Neuronal stem cell (in vitro differentiated cells): ENCODE data around the gene THADA.
"Not testable (repeated sequence)": the region's sequence is repeated elsewhere in the genome, so short reads cannot be mapped to it uniquely, and the experiment has no call there.

Experiments used
- DNase-seq: peaks from one replicate; pipeline ENCODE4 v3.0.0-alpha.2; 2013; ENCODE audit warnings: low spot score
- H2AFZ ChIP-seq: one replicate; pipeline ENCODE4 v1.6.1; 2013; ENCODE audit warnings: mild to moderate bottlenecking, low read length, inconsistent platforms
- H2AK5ac ChIP-seq: 2 replicates; pipeline ENCODE4 v1.6.1; 2013; ENCODE audit warnings: low read depth, mild to moderate bottlenecking, inconsistent platforms, low read length, moderate library complexity, mixed read lengths
- H2BK120ac ChIP-seq: 2 replicates; pipeline ENCODE4 v1.6.1; 2013; ENCODE audit warnings: low read depth, mild to moderate bottlenecking, inconsistent platforms, low read length, moderate library complexity, mixed read lengths
- H2BK12ac ChIP-seq: one replicate; pipeline ENCODE4 v1.6.1; 2013; ENCODE audit warnings: low read length, inconsistent platforms
- H2BK15ac ChIP-seq: 2 replicates; pipeline ENCODE4 v1.6.1; 2013; ENCODE audit warnings: mild to moderate bottlenecking, low read length, inconsistent platforms, mixed read lengths
- H2BK5ac ChIP-seq: one replicate; pipeline ENCODE4 v1.6.1; 2013; ENCODE audit warnings: inconsistent platforms, mild to moderate bottlenecking, low read length, moderate library complexity
- H3K14ac ChIP-seq: one replicate; pipeline ENCODE4 v1.6.1; 2013; ENCODE audit warnings: low read length, inconsistent platforms
- H3K18ac ChIP-seq: 2 replicates; pipeline ENCODE4 v1.6.1; 2013; ENCODE audit warnings: low read length, inconsistent platforms
- H3K23ac ChIP-seq: 2 replicates; pipeline ENCODE4 v1.6.1; 2013; ENCODE audit warnings: low read depth, mild to moderate bottlenecking, mixed read lengths, low read length, inconsistent platforms; ENCODE audit not compliant: poor library complexity
- H3K27ac ChIP-seq: replicated peaks from 3 replicates; pipeline ENCODE4 v1.5.1; 2013; ENCODE audit warnings: low read length, inconsistent platforms
- H3K27me3 ChIP-seq, 3 experiments: 2 replicates each; pipeline ENCODE4 v1.6.1; 2013; ENCODE audit warnings: low read length in 3 of 3, mild to moderate bottlenecking in 2 of 3, inconsistent platforms in 1 of 3, low read depth in 1 of 3, mixed read lengths in 1 of 3, moderate library complexity in 1 of 3; ENCODE audit not compliant: control insufficient read depth in 3 of 3, insufficient read depth in 3 of 3
- H3K36me3 ChIP-seq, 2 donors: replicated peaks in 1 of 2; 2 replicates each; pipeline ENCODE4 v1.6.1; 2013; ENCODE audit warnings: low read length in 2 of 2; ENCODE audit not compliant: control insufficient read depth in 2 of 2, insufficient read depth in 2 of 2
- H3K4ac ChIP-seq: 2 replicates; pipeline ENCODE4 v1.6.1; 2013; ENCODE audit warnings: inconsistent platforms, mild to moderate bottlenecking, low read length, moderate library complexity
- H3K4me1 ChIP-seq, 2 donors: 1 replicate in 1 of 2; 2 replicates in 1 of 2; pipeline ENCODE4 v1.6.1; 2013; ENCODE audit warnings: low read length in 2 of 2, low read depth in 1 of 2; ENCODE audit not compliant: control insufficient read depth in 2 of 2, insufficient read depth in 1 of 2
- H3K4me2 ChIP-seq: one replicate; pipeline ENCODE4 v1.6.1; 2013; ENCODE audit warnings: mild to moderate bottlenecking, low read length, inconsistent platforms; ENCODE audit not compliant: insufficient read depth, poor library complexity, severe bottlenecking
- H3K4me3 ChIP-seq, 2 donors: 2 replicates each; pipeline ENCODE4 v1.5.1; 2013; ENCODE audit warnings: low read length in 2 of 2, mild to moderate bottlenecking in 2 of 2, inconsistent platforms in 1 of 2, moderate library complexity in 1 of 2
- H3K79me1 ChIP-seq: one replicate; pipeline ENCODE4 v1.6.1; 2013; ENCODE audit warnings: low read depth, mild to moderate bottlenecking, inconsistent platforms, low read length, moderate library complexity
- H3K9ac ChIP-seq: one replicate; pipeline ENCODE4 v1.6.1; 2013; ENCODE audit warnings: mild to moderate bottlenecking, low read depth, low read length, inconsistent platforms; ENCODE audit not compliant: poor library complexity
- H3K9me3 ChIP-seq, 2 donors: replicated peaks in 1 of 2; 2 replicates each; pipeline versions ENCODE3 to v1.6.1; 2013; ENCODE audit warnings: low read length in 2 of 2, mild to moderate bottlenecking in 2 of 2, inconsistent platforms in 1 of 2, low read depth in 1 of 2, mixed read lengths in 1 of 2, moderate library complexity in 1 of 2; ENCODE audit not compliant: control insufficient read depth in 2 of 2, insufficient read depth in 1 of 2
- H4K8ac ChIP-seq: one replicate; pipeline ENCODE4 v1.6.1; 2013; ENCODE audit warnings: low read depth, mild to moderate bottlenecking, inconsistent platforms, low read length, moderate library complexity
- H4K91ac ChIP-seq: one replicate; pipeline ENCODE4 v1.6.1; 2013; ENCODE audit warnings: low read length, low read depth, mild to moderate bottlenecking, inconsistent platforms; ENCODE audit not compliant: poor library complexity
- WGBS, 2 donors: extraction: QIAGEN DNeasy Blood & Tissue Kit; methylation state at CpG; one replicate each; pipeline ENCODE4 v1.1.7; 2013; ENCODE audit warnings: missing lambda C conversion rate in 2 of 2, mixed read lengths in 1 of 2; ENCODE audit not compliant: insufficient read length in 2 of 2, insufficient replicate concordance in 1 of 2; ENCODE audit errors: extremely low coverage in 2 of 2; 5-methylcytosine and 5-hydroxymethylcytosine counted together

The THADA gene

DNA sequence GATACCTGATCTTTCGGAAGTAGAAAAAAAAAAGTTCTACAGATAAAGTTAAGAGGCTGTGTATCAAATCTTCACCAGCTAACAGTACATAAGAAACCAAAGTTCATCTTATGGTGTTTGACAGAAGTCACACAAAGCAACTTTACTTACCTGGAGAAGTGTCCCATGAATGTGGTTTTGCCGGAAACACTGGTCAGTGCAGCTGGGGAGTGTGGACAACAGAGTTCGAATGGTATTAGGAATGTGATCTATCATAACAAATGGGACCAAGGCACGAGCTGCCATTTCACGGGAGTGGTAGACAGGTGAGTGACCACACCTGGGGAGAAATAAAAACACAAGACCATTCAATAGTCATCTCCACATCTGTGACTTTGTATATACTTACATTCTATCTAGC lies 198.0 kb downstream of the THADA start:
- no peak for DNase-seq
- no CpG with 5 or more reads among the region's 5 CpGs for WGBS, 2 donors
- H2BK12ac ChIP-seq, result no peak overlapping the region
- H3K23ac ChIP-seq, result no peak overlapping the region
- H3K14ac ChIP-seq, result no peak overlapping the region
- H3K4me3 ChIP-seq, result peak overlapping the region in 1 of 2 donors; percentile 25
- H4K91ac ChIP-seq, result no peak overlapping the region
- peaks cover 0 to 14% of the 10 kb centered on the region in 2 donors for H3K36me3 ChIP-seq
- H2AFZ ChIP-seq, result no peak overlapping the region
- H3K79me1 ChIP-seq, result no peaks in the 10 kb centered on the region
- no peak overlapping the region for H3K27ac ChIP-seq
- no peaks in the 10 kb centered on the region for H3K9me3 ChIP-seq
- no peak overlapping the region for H3K18ac ChIP-seq
- no peak overlapping the region for H2AK5ac ChIP-seq
- no peaks in the 10 kb centered on the region for H3K27me3 ChIP-seq
- no peak overlapping the region for H2BK15ac ChIP-seq
- H4K8ac ChIP-seq, result no peak overlapping the region
- no peak overlapping the region for H2BK120ac ChIP-seq
- no peak overlapping the region for H3K4ac ChIP-seq
- H3K9ac ChIP-seq, result no peak overlapping the region
- H2BK5ac ChIP-seq, result no peak overlapping the region
- H3K4me2 ChIP-seq, result no peak overlapping the region
- peaks cover 0 to 1% of the 10 kb centered on the region in 2 donors for H3K4me1 ChIP-seq

- Histone ChIP-seq H3K18ac (no peak overlapping the region), H3K36me3 (peaks cover 0 to 14% of the 10 kb centered on the region in 2 donors), H2AK5ac (no peak overlapping the region), H3K14ac (no peak overlapping the region), H3K4ac (no peak overlapping the region), H3K27me3 (no peaks in the 10 kb centered on the region), H3K9ac (no peak overlapping the region), H2BK120ac (no peak overlapping the region), H3K23ac (no peak overlapping the region), H3K4me2 (no peak overlapping the region), H2BK15ac (no peak overlapping the region), H2AFZ (no peak overlapping the region), H2BK5ac (no peak overlapping the region), H3K27ac (no peak overlapping the region), H4K8ac (no peak overlapping the region), H2BK12ac (no peak overlapping the region), H3K4me3 (no peak overlapping the region), H4K91ac (no peak overlapping the region), H3K79me1 (no peaks in the 10 kb centered on the region), H3K9me3 (no peaks in the 10 kb centered on the region), H3K4me1 (peaks cover 0 to 1% of the 10 kb centered on the region in 2 donors)
- no peak for DNase-seq
- no CpG with 5 or more reads among the region's 2 CpGs for WGBS, 2 donors
Measured at GRCh38 chr2:43397411-43397810, 198.4 kb downstream of the THADA start.

DNA sequence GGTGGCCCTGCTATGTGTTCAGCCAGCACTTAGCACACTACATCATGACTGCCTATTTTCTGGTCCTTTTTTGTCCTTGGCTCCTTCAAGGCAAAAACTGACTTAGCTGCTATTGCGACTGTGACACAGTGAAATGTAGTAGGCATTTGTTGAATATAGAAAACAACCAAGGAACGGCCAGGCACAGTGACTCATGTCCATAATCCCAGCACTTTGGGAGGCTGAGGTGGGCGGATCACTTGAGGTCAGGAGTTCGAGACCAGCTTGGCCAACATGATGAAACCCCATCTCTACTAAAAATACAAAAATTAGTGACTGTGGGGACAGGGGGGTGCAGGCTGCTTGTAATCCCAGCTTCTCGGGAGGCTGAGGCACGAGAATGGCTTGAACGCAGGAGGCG lies 199.5 kb downstream of the THADA start:
- H3K79me1 ChIP-seq, H3K9ac ChIP-seq, H3K27ac ChIP-seq, H3K23ac ChIP-seq, H2AFZ ChIP-seq, H3K4me1 ChIP-seq, H2BK12ac ChIP-seq, H3K4me3 ChIP-seq, H4K91ac ChIP-seq, H3K18ac ChIP-seq, H3K9me3 ChIP-seq, H2BK120ac ChIP-seq, H2BK15ac ChIP-seq, H3K27me3 ChIP-seq, H3K4me2 ChIP-seq, H3K4ac ChIP-seq, H2AK5ac ChIP-seq, H3K14ac ChIP-seq, H4K8ac ChIP-seq, DNase-seq, H2BK5ac ChIP-seq: not testable (repeated sequence)
- H3K36me3 ChIP-seq, result peaks cover 0 to 14% of the 10 kb centered on the region in 2 donors
- WGBS, 2 donors, result no CpG with 5 or more reads among the region's 8 CpGs

- Histone ChIP-seq H3K27me3 (no peaks in the 10 kb centered on the region), H4K91ac (no peak overlapping the region), H2AFZ (no peak overlapping the region), H3K27ac (no peak overlapping the region), H3K4me3 (no peak overlapping the region), H3K4me2 (no peak overlapping the region), H3K9ac (no peak overlapping the region), H3K14ac (no peak overlapping the region), H2AK5ac (no peak overlapping the region), H3K79me1 (no peaks in the 10 kb centered on the region), H2BK120ac (no peak overlapping the region), H3K4me1 (no peaks in the 10 kb centered on the region), H3K18ac (no peak overlapping the region), H3K4ac (no peak overlapping the region), H3K9me3 (no peaks in the 10 kb centered on the region), H2BK5ac (no peak overlapping the region), H2BK15ac (no peak overlapping the region), H2BK12ac (no peak overlapping the region), H4K8ac (no peak overlapping the region), H3K23ac (no peak overlapping the region), H3K36me3 (peaks cover 0 to 14% of the 10 kb centered on the region in 2 donors)
- WGBS, 2 donors, result no CpG with 5 or more reads among the region's 2 CpGs
- DNase-seq, result no peak
Measured at GRCh38 chr2:43393918-43394317, 201.9 kb downstream of the THADA start.
